Stimulated activated CD8-positive, alpha-beta memory T cell treated with anti-CD3 and anti-CD28 coated beads, Interleukin-2, amount 100 ng/mL, for 48 hours (primary cell): ENCODE data around the gene ESR2.
A peak's percentile ranks its signal among the peaks of the same experiment; 100 is the strongest.

ENCODE experiments used
- DNase-seq, 2 donors: peaks; one replicate each; pipeline ENCODE4 v3.0.0-alpha.2; 2020; ENCODE audit warnings: low read depth in 2 of 2

Gene ESR2

DNA sequence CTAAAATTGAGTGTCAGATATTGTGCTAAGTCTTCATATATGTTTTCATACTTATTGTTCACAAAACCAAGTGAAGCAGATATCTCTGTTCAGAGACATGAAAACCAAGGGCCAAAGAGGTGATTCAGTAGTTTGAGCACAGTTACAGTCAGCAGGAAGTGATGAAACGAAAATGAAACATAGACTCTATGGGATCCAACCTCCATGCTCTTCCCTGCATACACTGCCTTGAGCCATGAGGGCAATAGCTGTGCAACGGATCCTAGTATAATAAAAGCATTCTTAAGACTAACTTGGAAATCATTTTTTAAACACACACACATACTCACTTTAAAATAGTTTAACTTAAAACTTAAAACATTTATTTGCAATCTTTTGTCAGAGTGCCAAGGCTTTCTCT, 27.9 kb downstream of the ESR2 start:
- DNase-seq: no peak

DNA sequence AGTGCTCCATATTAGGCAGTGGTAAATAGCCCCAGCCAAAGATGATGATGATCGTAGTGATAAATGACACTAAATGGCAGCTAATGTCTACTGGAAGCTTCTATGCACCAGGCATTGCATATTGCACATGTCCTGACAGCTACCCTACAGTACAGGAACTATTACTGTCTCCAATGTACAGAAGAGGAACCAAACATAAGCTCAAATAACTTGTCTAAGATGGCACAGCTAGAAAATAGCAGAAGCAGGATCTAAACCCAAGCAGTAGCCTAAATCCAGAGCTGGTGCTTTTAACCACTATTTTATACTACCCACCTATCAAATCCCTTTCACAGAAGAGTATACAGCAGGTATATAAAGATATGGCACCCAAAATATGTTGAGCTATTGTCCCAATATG, 28.9 kb downstream of the ESR2 start:
- no peak for DNase-seq

DNA sequence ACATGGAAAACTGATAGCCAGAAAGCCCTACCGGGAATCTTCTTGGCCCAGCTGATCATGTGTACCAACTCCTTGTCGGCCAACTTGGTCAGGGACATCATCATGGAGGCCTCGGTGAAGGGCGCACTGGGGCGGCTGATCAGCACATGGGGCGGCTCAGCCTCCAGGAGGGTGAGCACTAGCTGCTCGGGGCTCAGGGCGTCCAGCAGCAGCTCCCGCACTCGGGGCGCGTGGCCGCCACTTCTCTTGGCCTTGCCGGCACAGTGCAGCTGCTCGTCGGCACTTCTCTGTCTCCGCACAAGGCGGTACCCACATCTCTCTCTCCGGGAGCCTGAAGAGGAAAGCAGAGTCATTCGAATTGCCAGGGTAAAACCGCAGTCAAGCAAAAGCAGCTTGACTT, 33.8 kb downstream of the ESR2 start:
- DNase-seq: no peak

DNA sequence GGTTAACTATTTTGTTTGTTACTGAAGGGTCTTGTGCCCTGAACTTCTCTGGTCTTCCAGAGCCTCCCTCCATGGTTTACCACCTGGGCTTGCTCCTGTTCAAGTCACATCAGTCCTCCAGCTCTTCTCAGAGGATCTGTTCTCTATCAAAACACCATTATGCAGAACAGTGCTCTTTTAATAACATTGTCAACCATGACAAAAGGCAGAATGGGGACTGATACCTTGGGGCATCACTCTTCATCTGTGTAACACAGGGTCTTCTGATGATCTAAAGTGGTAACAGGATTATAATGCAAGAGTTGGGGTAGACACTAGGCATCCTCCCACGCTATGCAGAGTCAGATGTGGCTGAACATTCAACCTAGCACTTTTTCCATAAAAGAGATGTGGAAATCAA, 38.4 kb downstream of the ESR2 start:
- no peak for DNase-seq

DNA sequence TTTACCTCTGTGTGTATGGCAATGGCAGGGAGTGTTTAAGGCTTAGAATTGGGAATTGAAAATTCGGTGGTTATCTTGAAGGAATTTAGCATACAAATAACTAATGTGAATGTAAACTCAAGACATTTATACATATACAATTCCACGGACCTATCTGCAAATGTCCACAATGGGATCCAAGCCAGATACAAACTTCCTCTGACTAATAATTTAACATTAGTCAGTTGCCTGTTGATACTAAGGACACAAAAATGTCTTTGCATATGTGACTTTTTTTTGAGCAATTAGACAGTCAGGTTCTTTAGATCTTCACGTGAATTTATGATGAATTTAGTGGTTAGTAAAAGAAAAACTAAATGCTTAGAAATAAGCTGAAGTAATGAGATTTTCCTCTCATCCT, 40.5 kb downstream of the ESR2 start:
- DNase-seq: no peak

DNA sequence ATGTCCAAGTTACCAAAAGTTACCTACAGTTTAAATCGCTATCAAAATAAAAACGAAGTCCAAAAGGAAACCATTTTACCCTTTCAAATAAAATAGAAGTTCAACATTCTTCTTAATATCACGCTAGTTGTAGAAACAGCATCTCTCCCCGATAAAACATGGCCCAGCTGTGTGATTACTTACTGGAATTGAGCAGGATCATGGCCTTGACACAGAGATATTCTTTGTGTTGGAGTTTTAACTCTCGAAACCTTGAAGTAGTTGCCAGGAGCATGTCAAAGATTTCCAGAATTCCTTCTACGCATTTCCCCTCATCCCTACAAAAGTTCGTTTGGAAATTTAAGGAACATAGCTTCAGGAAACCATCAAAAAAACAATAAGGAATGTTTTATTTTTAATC, 44.8 kb downstream of the ESR2 start:
- no peak for DNase-seq

DNA sequence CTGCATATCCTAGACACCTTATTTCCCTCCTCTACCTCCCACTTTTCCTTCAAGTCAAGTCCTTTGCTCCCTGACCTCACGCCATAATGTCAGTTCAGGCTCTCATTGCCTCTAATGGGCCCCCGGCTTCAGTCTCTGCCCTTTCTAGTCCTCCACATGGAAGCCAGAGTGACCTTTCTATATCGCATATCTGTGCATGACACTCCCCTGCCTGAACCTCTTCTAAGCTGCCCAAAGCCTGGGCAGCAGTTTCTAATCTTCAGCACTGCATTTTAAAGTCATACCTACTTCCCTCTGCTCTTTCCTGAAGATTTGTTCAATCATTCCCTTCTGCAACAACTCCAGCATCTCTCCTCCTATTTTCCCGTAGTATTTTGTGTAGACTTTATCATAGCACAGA, 45.5 kb downstream of the ESR2 start:
- no peak for DNase-seq

DNA sequence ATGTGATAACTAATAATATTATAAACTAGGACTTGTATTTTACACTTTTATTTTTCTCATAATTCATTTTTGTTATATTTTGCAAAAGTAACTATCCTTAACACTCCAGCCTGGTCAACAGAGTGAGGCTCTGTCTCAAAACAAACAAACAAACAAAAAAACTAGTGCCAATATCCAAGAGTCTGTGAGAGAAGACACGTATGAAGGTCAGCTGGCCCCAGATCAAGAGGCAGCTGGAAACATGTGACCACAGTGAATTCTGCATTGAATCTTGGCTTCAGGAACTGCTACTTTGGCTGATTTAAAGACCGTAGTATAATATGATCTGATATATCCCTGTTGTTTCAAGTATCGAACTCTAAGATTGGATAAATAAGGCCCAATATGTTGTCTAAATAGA, 47.0 kb downstream of the ESR2 start:
- no peak for DNase-seq

DNA sequence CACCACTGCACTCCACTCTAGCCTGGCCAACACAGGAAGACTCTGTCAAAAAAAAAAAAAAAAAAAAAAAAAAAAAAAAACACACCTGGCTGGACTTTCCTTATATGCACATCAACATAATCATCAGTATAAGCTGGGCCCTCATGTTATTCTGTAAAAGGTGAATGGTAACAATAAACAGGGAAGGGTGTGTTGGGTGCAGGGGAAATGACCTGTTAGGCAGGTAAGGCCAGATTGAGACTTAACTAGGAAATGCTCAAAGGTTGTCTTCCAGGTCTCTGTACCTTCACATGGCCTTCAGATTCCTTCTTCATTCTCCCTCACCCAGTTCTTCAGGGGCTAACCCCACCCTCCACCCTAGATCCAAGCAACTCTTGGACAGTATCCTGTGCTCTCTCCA, 47.5 kb downstream of the ESR2 start:
- DNase-seq: no peak

DNA sequence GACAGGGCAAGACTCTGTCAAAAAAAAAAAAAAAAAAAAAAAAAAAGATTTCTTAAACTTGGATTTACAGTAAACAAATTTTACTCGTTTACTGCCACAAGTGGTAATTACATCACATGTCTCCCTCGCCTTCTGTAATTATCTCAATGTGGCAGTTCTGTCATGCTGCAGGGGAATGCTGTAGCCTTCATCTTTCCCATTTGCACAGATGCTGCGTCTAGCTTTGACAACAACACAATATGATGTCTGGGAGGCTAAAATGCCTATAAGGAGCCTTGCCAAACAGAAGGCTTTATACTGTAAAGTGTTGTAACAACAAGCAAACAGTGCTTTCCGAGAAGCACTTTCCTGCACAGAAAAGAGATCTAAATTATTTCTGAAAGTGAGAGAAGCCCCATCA, 48.7 kb downstream of the ESR2 start:
- no peak for DNase-seq

DNA sequence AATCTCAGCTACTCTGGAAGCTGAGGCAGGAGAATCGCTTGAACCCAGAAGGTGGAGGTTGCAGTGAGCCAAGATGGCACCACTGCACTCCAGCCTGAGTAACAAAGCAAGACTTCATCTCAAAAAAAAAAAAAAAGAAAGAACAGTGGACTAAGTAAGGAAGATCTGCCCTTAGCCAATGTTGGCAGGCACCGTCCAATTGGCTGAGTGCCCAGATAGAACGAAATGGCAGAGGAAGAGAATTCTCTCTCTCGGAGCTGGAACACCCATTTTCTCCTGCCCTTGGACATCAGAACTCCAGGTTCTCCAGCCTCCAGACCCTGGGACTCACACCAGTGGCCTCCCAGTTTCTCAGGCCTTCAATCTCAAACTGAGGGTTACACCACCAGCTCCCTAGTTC, 49.9 kb downstream of the ESR2 start:
- DNase-seq: no peak

DNA sequence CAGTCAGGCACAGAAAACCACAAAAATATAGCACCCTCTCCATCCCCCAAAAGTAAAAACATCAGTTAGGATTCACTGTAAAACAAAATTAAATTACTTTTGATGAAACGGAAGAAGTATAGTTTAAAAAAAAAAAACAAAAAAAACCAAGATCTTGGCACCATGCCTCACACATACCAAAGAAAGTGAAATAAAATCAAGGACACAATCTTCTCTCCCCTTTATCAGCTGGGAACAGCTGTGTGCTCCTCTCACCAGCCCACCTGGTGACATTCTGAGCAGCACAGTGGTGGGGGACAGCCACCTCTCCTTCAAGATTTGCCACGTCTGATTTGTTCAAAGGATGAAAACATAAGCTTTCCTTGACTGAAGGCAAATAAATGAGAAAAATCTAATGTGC, 55.5 kb downstream of the ESR2 start:
- no peak for DNase-seq

DNA sequence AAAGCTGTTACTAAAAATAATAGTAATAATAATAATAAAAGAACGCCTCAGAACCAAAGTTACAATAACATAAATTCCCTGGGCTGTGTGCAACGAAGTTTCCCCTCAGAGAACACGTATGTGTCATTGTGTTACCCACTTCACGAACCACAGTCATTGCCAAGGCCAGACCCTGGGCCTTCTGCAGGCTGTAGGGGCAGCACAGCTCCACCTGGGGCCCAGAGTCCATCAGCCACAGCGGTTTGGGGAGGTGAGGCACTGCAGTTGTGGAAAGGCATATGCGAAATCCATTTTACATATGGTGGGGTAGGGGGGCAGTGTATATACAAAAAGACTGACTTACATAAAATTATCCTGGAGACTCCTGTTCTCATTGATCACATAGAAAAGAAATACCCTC, 56.1 kb downstream of the ESR2 start:
- no peak for DNase-seq

DNA sequence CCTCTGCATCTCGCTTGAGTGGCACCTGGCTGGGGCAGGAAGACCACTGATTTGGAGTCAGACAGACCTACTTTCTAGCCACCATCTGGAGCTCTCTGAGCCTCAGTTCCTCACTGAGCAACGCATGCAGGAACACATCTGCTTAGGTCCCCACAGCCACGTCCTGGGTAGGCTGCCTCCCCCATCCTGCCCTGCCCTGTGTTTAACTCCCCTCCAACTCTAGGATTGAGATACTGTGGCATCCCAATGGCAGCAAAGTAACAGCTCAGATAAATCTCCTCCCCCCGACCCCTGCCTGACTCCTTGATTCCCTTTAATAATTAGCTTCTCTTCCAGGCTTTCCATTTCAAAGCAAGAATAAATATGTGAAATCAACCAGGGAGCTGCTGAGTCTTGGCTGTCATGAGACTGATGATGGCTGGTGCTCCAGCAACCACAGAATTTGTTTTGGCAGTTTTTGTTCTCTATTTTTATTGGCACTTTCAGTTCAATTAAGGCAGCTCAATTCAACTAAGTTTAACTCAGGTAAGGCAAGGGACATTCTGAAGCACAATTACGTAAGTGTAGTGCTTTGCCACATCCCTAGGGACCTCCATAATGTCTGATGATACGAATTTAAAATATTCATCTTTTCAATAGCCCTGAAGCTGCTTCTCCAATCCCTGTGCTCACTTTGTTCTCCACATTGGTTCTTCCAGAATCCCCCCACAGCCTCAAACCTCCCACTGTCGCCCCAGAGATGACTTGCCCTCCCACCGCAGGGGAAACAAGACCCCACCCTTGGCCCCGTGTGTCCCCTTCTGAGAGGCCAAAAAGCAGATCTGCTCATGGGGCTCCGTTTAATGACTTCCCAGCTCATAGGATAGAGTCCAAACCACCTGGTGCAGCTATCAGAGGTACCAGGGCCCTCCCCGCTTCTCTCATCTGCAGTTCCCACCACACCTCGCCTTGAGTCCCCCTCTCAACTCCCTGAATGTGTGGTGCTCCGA, 58.2 kb downstream of the ESR2 start:
- DNase-seq: no peak

DNA sequence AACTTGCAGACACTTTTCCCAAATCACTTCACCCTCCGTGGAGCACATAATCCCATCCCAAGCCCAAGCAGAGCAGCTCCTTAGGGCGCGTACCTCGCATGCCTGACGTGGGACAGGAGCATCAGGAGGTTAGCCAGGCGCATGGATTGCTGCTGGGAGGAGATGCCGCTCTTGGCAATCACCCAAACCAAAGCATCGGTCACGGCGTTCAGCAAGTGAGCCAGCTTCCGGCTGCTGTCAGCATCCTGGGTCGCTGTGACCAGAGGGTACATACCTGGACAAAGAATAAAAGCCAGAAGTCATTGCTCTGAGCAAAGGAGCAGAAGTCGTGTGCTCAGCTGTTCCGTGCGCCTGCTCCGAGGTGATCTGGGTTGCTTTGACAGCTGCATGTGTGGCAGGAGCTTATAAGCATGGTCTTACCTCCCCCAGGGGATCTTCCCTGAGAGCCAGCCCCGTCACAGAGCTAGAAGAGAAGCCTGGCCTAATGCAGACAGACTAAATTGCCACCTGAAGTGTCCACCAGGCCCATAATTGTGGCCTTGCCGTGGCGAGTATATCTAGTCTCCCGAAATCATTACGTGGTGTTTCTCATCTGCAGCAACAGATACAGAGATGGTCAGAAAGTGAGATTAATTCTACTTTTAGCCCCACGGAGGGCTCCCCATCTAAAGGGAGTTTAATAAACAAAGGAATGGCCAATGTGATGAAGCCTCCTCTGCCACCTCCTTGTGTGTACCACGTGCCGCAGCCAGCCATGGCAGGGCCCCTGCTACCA, 59.1 kb downstream of the ESR2 start:
- DNase-seq: no peak

DNA sequence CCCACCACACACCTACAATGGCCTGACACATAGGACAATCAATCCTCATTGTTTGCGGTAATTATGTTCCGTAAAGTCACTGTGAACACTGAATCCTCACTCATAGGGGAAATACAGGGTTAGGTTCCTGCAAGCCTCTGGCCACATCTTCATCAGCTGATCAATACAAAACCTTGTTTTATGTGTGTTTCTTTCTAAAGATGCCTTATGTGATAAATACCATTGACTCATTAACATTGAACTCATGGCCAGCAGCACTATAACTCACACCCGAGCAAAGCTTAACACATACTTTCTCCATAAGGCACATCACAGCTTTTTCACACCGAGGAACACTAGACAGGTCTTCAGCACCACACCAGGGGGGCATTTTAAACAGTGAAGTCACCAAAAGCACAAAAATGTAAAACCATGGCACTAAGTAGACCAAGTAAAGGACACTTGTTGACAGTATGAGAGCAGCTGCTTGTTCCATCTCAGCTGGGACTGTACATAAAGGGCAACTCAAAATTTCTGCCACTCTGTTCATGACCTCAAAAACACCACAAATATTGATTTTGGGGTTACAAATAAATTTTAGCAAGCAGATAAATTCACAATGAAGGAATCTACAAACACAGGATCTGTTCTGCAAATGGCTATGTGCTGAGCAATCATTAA, 60.5 kb downstream of the ESR2 start:
- no peak for DNase-seq

DNA sequence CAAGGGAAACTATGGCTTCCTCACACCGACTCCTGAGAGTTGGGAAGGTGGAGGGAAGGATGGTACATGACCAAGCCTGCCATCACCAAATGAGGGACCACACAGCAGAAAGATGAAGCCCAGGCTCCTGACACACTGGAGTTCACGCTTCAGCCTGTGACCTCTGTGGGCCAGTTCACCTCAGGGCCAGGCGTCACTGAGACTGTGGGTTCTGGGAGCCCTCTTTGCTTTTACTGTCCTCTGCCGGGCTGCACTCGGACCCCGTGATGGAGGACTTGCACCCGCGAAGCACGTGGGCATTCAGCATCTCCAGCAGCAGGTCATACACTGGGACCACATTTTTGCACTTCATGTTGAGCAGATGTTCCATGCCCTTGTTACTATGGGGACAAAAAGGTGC, 61.2 kb downstream of the ESR2 start:
- no peak for DNase-seq

DNA sequence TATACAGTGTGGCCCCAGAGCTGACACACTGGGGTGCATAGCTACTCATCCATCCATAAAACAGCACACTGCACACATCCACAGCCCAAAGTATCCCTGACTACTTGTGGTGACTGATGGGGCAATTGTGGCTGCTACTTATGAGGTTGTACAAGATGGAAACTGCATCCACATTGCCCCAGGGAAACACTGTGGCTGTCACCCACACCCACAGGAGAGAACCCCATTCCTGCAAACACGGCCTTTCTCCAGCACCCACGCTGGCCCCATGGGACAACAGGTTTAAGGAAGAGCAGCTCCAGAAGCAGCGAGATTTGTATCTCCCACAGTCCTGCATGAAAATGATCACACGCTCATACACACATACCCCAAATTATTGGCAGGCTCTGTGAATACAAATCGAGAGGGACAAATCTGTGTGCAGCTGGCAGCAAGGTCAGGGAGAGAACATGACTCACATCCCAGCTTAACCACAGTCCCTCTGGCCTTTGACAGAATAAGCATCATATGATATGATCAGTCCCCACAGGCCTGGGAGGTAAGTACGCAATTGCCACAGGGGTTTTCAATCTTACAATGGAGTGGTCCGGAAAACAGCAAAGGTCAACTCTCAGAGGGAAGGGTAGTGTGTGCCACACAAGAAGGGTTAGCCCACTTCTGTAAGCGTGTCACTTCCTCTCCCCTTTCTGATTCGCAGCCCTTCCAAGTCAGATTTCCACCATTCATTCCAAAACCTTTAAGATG, 61.9 kb downstream of the ESR2 start:
- peak; percentile 14 to 27 for DNase-seq

DNA sequence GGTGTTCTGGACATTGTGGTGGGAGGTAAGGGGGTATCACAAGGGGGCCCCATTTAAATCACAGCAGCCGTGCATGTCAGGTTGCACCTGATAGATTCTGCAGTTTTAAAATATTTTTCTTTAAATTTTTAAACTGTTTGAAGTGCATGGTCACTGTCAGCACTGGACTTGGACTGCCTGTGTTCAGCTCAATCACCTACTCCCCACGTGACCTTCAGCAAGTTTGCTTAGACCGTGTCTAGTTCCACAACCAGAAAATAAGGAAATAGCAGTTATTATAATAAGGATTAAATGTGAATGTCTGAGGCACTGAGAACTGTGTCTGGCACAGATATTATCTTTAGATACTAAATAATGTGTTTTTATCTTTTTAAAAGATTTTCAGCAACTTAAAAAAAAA, 64.7 kb downstream of the ESR2 start:
- DNase-seq: no peak

DNA sequence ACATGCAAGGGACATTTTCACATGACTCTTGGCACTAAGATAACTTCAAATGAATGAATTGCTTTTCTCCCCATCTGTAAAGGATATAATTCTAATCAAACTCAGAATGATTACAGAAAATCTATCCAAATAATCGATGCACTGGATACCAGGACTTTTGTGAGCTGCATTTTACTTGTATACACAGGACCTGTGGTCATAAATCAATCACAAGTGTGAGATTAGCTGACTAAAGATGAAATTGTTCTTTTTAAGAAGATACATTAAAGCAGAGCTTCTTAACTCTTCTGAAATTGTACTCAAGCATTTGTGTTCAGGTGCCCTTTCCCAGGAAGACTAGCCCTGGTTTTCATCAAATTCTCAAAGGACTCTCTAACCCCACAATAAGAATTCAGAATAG, 66.3 kb downstream of the ESR2 start:
- DNase-seq: no peak

DNA sequence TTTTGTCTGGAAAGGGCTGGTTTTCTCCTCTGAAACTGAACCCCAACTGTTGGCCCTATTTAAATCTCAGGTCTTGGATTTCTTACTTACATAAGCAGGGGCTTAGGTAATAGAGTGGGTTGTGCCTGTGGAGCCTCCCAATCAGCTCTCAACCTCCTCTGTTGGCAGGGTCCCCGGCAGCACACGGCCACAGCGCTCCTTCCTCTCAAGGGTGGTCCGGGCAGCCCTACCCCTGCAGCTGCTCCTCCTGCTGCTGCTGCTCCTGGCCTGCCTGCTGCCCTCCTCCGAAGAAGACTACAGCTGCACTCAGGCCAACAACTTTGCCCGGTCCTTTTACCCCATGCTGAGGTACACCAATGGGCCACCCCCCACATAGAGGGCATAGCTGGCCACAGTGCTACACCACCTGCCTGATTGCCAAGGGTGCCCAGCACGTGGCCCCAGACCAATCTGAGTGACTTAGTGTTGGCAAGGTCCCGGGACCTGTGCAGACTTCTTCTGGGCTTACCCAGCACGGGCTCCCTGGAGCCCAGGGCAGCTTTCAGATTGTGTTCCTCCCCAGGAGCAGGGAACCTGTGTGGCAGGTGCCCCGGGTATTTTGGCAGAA, 68.9 kb downstream of the ESR2 start:
- no peak for DNase-seq
